Spleen (tissue), 7 donors: Measurements from ENCODE around the gene MAP4K4.

Experiments used
- POLR2A ChIP-seq, 3 donors: fragments of 450-650 bp; IDR thresholded peaks; one replicate each; pipeline ENCODE4 v1.5.1; 2017; ENCODE audit warnings: antibody characterized with exemption in 3 of 3, mild to moderate bottlenecking in 1 of 3
- POLR2AphosphoS5 ChIP-seq, 3 donors: sonication (generic); formaldehyde crosslinking; IDR thresholded peaks; one replicate each; pipeline ENCODE4 v1.5.1; 2017; ENCODE audit warnings: antibody characterized with exemption in 3 of 3
- TF ChIP-seq, protein P1 (sequence below), 11 experiments: fragments of 200-600 bp in 7 of 11; fragments of 450-650 bp in 4 of 11; sonication (generic) in 4 of 11; IDR thresholded peaks in 8 of 11; conservative IDR thresholded peaks in 3 of 11; 1 replicate in 7 of 11; 2 replicates in 4 of 11; pipeline versions ENCODE4 v1.4.0 to v1.8.0; 2016 to 2021; ENCODE audit warnings: antibody characterized with exemption in 11 of 11, inconsistent platforms in 4 of 11, mild to moderate bottlenecking in 1 of 11
- donor health status: DM: no; HTN: no; CAD: no; lungs with moderate emphysema.
- donor health status: DM: no; HTN: no; CAD: no.
- donor health status: DM: no; HTN: no; CAD: no.

DNA sequence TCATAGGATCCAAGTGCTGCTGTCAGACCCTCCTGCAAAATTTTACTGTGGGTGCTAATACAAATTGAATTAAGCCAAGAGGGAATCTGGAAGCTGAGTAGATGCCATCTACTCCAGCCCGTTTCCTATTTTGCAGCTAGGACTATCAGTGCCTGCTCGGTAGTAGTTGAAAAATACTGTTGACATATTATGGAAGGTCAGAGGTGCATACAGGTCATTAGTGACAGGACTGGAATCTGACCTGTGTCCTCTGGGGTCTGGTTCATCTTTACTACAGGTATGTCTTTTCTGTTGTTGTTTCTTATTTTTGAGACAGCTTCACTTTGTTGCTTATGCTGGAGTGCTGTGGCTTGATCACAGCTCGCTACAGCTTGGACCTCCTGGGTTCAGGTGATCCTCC lies 58.8 kb downstream of the MAP4K4 start:
- TF ChIP-seq, protein P1, sequence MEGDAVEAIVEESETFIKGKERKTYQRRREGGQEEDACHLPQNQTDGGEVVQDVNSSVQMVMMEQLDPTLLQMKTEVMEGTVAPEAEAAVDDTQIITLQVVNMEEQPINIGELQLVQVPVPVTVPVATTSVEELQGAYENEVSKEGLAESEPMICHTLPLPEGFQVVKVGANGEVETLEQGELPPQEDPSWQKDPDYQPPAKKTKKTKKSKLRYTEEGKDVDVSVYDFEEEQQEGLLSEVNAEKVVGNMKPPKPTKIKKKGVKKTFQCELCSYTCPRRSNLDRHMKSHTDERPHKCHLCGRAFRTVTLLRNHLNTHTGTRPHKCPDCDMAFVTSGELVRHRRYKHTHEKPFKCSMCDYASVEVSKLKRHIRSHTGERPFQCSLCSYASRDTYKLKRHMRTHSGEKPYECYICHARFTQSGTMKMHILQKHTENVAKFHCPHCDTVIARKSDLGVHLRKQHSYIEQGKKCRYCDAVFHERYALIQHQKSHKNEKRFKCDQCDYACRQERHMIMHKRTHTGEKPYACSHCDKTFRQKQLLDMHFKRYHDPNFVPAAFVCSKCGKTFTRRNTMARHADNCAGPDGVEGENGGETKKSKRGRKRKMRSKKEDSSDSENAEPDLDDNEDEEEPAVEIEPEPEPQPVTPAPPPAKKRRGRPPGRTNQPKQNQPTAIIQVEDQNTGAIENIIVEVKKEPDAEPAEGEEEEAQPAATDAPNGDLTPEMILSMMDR (IDR thresholded peaks at IDR 0.05 in 8 of 11, conservative IDR thresholded peaks at IDR 0.05 in 3 of 11), result no peak
- no peak for TF ChIP-seq POLR2A (IDR thresholded peaks at IDR 0.05)
- TF ChIP-seq POLR2AphosphoS5 (IDR thresholded peaks at IDR 0.05), result no peak
